ENCODE results near the gene DLG2. TPM values are rescaled to one million over a fixed set of nuclear protein-coding genes. Genes with fewer than 3 reads are reported as not detected.

The DLG2 gene
- total and polyA plus RNA-seq, 2 of the 4 experiments (the other 2 are of a cell fraction) = 0.31 to 0.36 TPM

DNA sequence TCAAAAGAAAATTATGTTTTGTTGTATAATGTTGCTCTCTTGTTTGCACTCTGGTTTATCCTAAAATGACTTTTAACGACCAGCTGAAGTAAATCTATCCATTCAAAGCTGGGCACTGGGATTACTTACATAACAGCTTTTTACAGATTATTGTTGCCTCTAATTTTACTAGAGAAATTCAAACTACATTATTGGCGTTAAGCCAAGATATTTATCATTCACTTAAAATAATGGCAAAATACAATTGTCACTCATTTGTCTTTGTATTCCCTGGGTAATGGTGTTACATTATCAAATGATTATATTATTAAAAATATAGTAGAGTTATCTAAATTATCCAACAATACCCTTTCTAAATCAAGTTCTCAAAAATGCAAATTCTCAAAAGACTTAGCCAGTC is 30.3 kb downstream of the DLG2 start:
- no peak overlapping the region for H2BK20ac ChIP-seq (ENCODE audit: low read depth, low read length)
- H3K79me1 ChIP-seq (ENCODE audit: low read depth in 1 of 2, low read length in 2 of 2) = no peaks in the 10 kb centered on the region
- H2AK9ac ChIP-seq (replicated peaks; ENCODE audit: low read depth, low read length, poor library complexity) = no peak overlapping the region
- in situ Hi-C loops (cut with MboI; ENCODE audit: low sequenced_read_pairs) (loop anchor here (25.0 kb wide), 1 partner anchor 1760 kb away; no protein-coding TSS in a partner anchor), intact Hi-C loops (cut with micrococcal nuclease) (loop anchor here (5.0 kb wide), 1 partner anchor 695 kb away; no protein-coding TSS in a partner anchor), dilution Hi-C loops (cut with HindIII; ENCODE audit: low sequenced_read_pairs, unreplicated experiment) (no loop called here)
- no peak overlapping the region for H3K27ac ChIP-seq (ENCODE audit: insufficient read depth, low read length)
- no peak overlapping the region for H2BK120ac ChIP-seq (ENCODE audit: low read depth, low read length)
- no peak overlapping the region for H3K4me2 ChIP-seq (ENCODE audit: low read depth, low read length)
- H3K4me3 ChIP-seq (ENCODE audit: insufficient read depth, low read depth, low read length) = no peak overlapping the region
- H3K14ac ChIP-seq (replicated peaks; ENCODE audit: low read depth, low read length) = no peak overlapping the region
- no peaks in the 10 kb centered on the region for H3K4me1 ChIP-seq (ENCODE audit: control insufficient read depth, insufficient read depth, low read length)
- no peak overlapping the region for H4K91ac ChIP-seq (ENCODE audit: insufficient read depth, low read depth, low read length)
- no peak overlapping the region for H3K18ac ChIP-seq (ENCODE audit: low read depth, low read length)
- H4K5ac ChIP-seq (ENCODE audit: low read depth, low read length) = no peak overlapping the region
- H3K4ac ChIP-seq (ENCODE audit: low read depth, low read length) = no peak overlapping the region
- no peaks in the 10 kb centered on the region for H3K36me3 ChIP-seq (ENCODE audit: control insufficient read depth, insufficient read depth, low read length)
- ChIA-PET POLR2A (ENCODE audit: unreplicated experiment) (no interaction called here), CTCF (no interaction called here)
- no peak overlapping the region for H4K8ac ChIP-seq (ENCODE audit: low read depth in 2 of 2, low read length in 2 of 2)
- H2AK5ac ChIP-seq (ENCODE audit: low read depth, low read length) = no peak overlapping the region
- no CpG with 5 or more reads among the region's 2 CpGs for WGBS, 2 experiments (ENCODE audit: extremely low coverage in 2 of 2, insufficient read length in 1 of 2)
- BruUV-seq (replicated peaks) = no TSS peak
- no peak overlapping the region for H3K9ac ChIP-seq (ENCODE audit: low read depth, low read length)
- H4K20me1 ChIP-seq (ENCODE audit: insufficient read depth, low read length) = no peaks in the 10 kb centered on the region
- no peak overlapping the region for H3K23ac ChIP-seq (ENCODE audit: low read depth, low read length)
- H2BK15ac ChIP-seq (ENCODE audit: low read depth, low read length) = no peak overlapping the region
- H3K9me1 ChIP-seq (ENCODE audit: insufficient read depth, low read length) = no peaks in the 10 kb centered on the region
- no peak overlapping the region for H2AFZ ChIP-seq (replicated peaks; ENCODE audit: low read length, poor library complexity)
- no peaks in the 10 kb centered on the region for H3K9me3 ChIP-seq (ENCODE audit: control insufficient read depth, insufficient read depth, low read length)
- H3K27me3 ChIP-seq (ENCODE audit: control insufficient read depth, insufficient read depth, low read length) = no peaks in the 10 kb centered on the region; the same call in 1 of the 2 replicates
- no peak for TF ChIP-seq FOS (IDR thresholded peaks at IDR 0.05; ENCODE audit: low read depth, low read length)
- H2BK5ac ChIP-seq (ENCODE audit: low read depth, low read length, poor library complexity, severe bottlenecking) = no peak overlapping the region
- DNase-seq (no peak), ATAC-seq (ENCODE audit: low read depth) (no peak)
- H3K56ac ChIP-seq (ENCODE audit: extremely low read depth, insufficient read depth, low read length) = no peak overlapping the region

Measured in IMR-90 (cell line).